UCSD-AML1 (cell line): ENCODE results near the gene GOLGA6C.
"Not testable (repeated sequence)": the region's sequence is repeated elsewhere in the genome, so short reads cannot be mapped to it uniquely, and the experiment has no call there.

Experiments
- DNase-seq: peaks from one replicate; lab custom pipeline; 2025; ENCODE audit not compliant: unreplicated experiment; lab: John Stamatoyannopoulos, UW

Gene GOLGA6C

GRCh38 chr15:75227112-75227511 is 31.0 kb upstream of the GOLGA6C start:
- not testable (repeated sequence) for DNase-seq

GRCh38 chr15:75227663-75228280 is 30.4 kb upstream of the GOLGA6C start:
- DNase-seq: no peak

- no peak for DNase-seq
Observed at GRCh38 chr15:75228787-75229186, 29.3 kb upstream of the GOLGA6C start.

- DNase-seq: no peak
Observed at GRCh38 chr15:75229191-75230015, 28.7 kb upstream of the GOLGA6C start.

- no peak for DNase-seq
Observed at GRCh38 chr15:75230016-75230343, 28.2 kb upstream of the GOLGA6C start.

DNA sequence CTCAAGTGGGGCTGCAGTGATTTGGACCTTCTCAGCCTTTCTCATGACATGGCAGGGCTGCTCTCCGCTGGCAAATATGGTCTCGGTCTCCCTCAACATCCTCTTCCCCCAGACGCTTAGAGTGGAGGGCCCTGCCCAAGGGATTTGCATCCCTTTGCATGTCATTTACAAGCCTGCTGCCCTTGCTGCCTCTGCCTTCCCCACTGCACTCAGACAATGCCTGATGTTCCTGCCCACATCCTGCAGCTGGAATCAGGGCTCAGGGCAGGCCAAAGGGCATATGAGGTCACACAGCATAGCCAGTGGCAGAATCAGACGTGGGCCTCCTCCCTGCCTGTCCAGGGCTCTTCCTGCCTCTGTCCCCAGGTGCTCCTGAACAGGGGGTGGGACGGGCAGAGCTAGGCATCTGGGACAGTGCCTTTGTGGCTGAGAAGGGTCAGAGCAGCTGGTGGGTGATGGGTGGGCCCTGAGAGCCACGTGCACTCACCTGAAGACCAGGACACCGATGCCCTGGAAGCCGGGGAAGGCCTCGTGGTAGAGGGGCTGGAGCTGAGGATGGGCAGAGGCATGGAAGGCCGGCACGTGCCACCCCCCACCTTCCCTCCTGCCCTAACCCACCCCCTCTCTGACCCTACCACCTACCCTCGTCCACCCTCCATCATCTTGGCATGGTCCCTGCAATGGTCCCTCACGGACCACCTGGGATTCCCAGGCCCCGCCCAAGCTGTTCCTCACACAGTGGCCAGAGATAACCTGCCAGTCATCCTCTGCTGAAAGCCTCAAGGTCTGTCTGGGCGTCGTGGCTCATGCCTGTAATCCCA is 27.4 kb upstream of the GOLGA6C start:
- DNase-seq: no peak

- DNase-seq: no peak
Observed at GRCh38 chr15:75231836-75232235, 26.3 kb upstream of the GOLGA6C start.

GRCh38 chr15:75232252-75232813 is 25.8 kb upstream of the GOLGA6C start:
- no peak for DNase-seq

- no peak for DNase-seq
Observed at GRCh38 chr15:75232826-75233503, 25.2 kb upstream of the GOLGA6C start.

DNA sequence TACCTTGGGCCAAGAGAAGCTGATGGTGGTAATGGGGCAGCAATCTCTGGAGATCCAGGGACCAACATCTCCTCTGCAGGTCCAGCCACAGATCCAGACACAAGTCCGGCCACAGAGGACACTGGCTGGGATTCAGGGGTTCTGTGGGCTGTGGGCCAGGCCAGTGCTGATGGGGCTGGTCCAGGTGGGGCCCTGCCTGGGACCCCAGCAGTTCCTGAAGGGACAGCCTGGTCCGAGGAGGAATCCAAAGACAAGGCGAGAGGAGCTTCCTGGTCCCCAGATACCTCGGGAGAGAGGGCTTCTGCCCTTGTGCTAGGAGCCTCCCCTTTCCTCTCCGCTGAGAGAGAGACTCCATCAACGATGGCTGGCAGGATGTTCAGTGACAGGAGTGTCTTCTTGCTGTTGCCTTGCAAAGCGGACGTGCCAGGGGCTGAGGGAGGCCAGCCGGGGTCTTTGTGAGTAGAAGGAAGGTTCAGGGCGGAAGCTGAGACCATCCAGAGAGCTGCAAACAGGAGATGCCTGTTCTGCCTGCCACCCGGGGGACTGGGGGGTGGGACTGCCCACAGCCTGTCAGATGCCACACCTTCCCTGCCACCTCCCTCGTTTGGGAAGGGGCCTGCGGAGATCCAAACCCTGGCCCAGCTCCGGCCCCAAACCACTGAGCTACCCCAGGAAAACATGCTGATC is 24.5 kb upstream of the GOLGA6C start:
- no peak for DNase-seq

DNA sequence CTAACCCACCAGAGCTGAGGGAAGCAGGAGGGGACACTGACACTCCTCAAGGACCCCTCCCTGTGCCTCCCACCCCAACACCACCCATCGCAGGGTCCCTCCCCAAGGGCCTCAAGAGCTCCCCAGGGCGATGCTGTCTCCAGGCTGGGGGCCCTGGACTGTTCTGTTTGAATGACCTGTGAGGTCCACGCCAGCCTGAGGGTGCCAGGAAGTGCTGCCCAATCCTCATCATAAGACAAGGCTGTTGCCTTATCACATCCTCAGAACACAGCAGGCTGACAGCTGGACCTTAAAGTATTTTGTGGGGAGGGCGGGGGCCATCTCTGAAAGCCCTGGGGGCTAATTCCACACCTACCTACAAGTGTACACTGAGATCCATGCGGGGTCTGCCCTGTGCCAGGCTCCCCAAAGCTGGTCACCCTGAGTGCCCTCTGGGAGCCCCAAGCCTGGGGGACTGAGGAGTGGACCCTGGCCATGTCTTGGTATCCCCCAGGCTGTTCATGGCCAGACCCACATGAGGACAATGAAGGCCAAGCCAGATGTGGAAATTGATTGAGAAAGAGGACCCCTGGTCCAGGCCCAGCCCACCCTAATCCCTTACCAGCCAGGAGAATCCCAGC is 23.8 kb upstream of the GOLGA6C start:
- DNase-seq: no peak

DNA sequence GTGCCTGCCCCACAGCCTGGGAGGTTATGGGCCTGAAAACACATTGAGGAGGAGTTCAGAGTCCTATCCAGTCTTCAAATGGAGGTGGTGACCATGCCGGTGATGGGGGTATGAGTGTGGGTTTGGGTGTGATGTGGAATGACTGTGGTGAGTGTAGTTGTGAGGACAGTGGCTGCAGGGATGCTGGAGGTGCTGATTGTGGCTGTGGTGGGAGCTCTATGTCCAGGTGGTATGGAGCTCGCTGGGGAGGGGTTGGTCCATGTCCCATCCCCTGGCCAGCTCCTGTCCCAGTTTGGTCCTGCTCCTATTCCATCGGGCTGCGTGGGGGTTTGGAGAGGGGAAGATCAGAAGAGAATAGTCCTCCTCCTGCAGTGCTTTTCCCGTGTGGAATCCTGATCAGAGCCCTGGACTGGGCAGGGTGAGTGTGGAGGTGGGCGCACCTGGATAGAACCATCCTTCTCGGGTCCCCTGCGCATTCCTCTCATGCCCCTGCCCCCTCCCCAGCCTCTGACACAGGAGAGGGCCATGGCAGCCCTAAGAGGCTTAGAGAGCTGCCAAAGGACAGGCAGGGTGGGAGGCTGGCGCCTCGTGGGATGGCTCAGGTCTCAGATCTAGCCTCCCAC is 23.0 kb upstream of the GOLGA6C start:
- DNase-seq: no peak

GRCh38 chr15:75235760-75236729 is 22.1 kb upstream of the GOLGA6C start:
- DNase-seq: no peak

DNA sequence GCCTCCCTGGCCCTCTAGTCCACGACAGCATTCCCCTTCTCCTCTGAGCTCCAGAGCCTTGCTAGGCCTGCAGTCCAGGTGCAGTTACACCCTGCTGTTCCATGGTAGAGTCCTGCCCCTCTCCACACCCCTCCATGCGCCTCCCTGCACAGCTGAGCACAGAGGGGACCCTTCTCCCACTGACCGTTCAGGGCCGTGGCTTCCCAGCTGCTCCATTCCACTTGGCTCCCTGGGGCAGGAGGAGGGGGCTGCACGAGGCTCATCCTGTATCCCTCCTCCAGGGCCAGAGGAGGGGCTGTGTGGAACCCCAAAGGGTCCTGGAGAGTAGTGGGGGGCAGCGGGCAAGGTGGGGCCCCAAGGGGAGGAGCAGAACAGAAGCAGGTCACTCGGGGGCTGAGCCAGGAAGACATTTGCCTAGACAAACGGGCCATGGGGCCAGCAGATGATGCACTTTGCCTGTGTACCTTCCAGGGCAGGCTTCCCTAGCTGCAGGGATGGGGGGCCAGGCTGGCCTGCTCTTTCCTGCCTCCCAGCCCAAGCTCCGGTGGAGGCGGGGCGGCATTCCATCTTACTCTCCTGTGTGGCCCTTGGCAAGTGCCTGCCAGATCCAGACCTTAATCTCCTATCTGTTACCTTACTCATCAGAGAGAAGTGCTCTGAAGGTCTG is 20.7 kb upstream of the GOLGA6C start:
- no peak for DNase-seq

- no peak for DNase-seq
Observed at GRCh38 chr15:75238150-75238549, 20.0 kb upstream of the GOLGA6C start.

DNA sequence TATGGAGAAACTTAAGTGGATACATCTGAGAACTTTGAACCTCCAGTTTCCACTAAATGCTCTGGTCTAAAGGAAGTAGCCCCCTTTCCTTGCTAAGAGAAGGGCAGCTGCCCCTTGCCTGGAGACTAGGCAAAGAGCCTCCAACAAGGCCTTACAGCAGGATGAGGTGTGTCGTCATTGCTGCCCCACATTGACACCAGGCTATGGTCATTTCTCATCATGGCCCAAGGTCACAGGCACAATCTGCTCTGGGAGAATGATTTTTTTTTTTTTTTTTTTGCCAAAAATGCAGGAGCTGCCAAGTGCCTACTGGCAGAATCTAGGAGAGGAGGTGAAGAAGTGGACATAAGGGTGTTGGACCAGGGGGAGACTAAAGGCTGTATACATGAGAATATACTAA is 12.4 kb upstream of the GOLGA6C start:
- not testable (repeated sequence) for DNase-seq

DNA sequence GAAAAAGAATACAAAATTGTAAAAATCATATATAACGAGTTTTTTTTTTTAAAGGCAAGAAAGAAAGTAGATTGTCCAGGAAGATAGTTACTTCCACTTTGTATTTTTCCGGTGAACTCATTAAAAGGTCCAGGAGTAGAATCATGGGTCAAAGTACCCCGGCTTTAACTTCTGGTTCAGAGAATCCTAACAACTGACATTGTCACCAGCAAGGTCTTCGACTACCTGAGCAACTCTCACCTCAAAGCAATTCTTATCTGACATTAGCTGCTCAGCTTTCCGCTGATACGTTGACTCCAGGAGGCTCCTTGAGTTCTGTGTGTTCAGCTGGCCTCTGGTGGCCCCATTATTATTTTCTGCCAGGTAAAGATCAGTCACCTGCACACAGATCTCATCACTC is 9.1 kb upstream of the GOLGA6C start:
- not testable (repeated sequence) for DNase-seq

DNA sequence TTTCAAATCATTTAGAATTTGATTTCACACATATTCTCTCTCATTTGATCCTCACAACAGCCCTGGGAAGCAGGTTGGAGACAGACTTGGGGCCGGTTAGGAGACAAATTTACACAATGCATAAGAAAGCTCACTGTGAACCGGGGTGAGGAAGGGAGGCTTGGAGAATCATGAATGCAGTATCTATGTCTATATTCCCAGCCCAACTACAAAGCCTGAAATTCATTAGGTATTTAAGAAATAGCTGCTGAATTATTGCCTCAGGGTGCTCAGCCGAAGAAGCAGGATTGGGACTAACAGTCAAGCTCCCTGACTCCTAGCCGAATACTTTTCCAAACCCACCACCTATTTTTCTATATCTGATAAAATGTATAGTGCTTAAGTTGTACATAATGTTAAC is 8.4 kb upstream of the GOLGA6C start:
- no peak for DNase-seq
